Measurements from ENCODE around the gene ACTR5.

The ACTR5 gene

DNA sequence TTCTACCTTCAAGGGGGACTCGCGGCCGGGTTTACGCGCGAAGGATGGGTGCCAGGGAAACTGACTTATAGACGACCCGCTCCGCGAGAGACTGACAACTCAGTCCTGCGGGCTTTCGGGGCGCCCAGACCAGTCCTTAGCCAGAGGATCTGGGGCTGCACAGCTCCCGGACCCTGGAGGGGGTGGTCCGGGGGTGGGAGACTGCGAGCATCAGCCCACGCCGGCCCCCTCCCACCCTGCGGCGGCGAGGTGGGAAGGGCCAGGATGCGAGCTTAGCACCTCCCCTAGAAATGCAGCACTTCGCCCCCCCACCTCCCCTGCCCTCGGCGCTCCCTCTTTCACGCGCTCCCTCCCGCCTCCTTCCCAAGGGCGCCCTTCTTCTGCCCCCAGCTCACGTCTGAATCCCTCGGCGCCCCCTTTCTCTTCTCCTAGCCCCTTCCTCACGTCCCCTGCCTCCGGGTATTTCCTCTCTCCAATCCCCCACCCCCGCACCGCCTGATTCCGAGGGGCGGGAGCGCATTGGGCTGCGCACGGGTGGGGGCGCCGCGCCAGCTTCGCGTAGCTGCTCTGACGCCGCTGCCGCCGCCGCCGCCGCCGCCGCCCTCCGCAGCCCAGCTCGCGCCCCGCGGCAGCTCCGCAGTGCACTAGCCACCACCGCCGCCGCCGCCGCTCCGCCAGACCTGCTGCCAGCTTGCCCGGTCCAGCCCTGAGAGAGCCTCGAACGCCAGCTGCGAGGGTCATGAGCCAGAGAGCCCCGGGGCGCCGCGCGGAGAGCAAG, 24.2 kb upstream of the ACTR5 start, which contains the start of gene SLC32A1:
Gene SLC32A1, plus strand, starts transcription at position 639 of the 778 bp plus-strand sequence. CDS start 239 bp downstream, outside the sequence.
- peaks cover 4% of the 10 kb centered on the region; the same call in 1 of the 2 replicates for H3K9me3 ChIP-seq (ENCODE audit: insufficient read depth, low read depth, low read length)
- H3K36me3 ChIP-seq (ENCODE audit: insufficient read depth, low read depth, low read length): no peaks in the 10 kb centered on the region
- H3K27ac ChIP-seq (ENCODE audit: low read length): no peak within 1 kb of the TSS
- peaks cover 100% of the 10 kb centered on the region for H3K27me3 ChIP-seq (ENCODE audit: insufficient read depth, low read length)
- H3K4me1 ChIP-seq (ENCODE audit: insufficient read depth, low read length): peaks cover 10% of the 10 kb centered on the region; the same call in 1 of the 2 replicates
- H3K9ac ChIP-seq (ENCODE audit: low read depth, low read length): no peak within 1 kb of the TSS
- peak within 1 kb of the TSS; percentile 54 for H3K4me3 ChIP-seq (ENCODE audit: low read length)

DNA sequence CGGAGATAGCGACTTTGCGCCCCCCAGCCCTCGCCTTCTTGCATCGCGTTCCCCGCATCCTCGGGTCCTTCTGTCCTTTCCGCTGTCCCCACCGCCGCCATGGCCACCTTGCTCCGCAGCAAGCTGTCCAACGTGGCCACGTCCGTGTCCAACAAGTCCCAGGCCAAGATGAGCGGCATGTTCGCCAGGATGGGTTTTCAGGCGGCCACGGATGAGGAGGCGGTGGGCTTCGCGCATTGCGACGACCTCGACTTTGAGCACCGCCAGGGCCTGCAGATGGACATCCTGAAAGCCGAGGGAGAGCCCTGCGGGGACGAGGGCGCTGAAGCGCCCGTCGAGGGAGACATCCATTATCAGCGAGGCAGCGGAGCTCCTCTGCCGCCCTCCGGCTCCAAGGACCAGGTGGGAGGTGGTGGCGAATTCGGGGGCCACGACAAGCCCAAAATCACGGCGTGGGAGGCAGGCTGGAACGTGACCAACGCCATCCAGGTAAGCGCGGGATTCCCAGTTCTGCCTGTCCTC, 23.6 kb upstream of the ACTR5 start:
- Histone ChIP-seq H3K27me3 (ENCODE audit: insufficient read depth, low read length) (peaks cover 100% of the 10 kb centered on the region), H3K4me1 (ENCODE audit: insufficient read depth, low read length) (peaks cover 10% of the 10 kb centered on the region; the same call in 1 of the 2 replicates), H3K36me3 (ENCODE audit: insufficient read depth, low read depth, low read length) (no peaks in the 10 kb centered on the region), H3K27ac (ENCODE audit: low read length) (no peak overlapping the region), H3K9ac (ENCODE audit: low read depth, low read length) (no peak overlapping the region), H3K9me3 (ENCODE audit: insufficient read depth, low read depth, low read length) (peaks cover 6% of the 10 kb centered on the region; the same call in 1 of the 2 replicates), H3K4me3 (ENCODE audit: low read length) (peak overlapping the region; percentile 43; the same call in 1 of the 2 replicates)

DNA sequence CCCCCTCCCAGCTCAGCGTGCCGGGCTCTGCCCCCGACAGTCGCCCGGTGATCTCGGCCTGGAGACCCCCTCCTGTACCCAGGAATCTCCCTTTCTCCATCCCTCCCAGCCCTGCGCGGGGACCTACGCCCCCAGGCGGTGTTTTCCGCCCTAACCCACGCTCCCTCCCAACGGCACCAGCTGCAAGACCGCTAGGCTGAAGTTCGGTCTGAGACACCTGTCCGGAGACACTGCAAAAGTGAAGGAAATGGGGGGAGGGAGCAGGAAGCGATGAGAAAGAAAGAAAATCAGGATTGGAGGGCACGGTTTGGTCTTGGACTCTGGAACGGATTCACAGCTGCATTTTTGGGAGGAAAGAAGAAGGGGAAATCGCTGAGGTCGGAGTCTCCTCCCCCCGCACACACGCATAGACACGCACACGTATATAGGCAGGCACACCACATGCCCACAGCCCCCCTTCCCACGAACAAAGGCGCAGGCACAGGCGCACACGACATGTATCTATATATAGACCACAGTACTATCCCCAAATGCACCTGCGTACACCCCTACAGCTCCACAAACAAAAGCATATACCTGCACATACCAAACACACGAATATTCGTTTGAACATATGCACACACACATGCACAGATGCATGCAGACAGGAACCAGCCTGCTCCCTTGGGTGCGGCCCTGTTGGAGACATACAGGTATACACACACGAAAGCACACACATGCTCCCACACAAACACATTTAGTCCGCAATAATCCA, 22.9 kb upstream of the ACTR5 start:
- no peak overlapping the region for H3K9ac ChIP-seq (ENCODE audit: low read depth, low read length)
- no peak overlapping the region for H3K27ac ChIP-seq (ENCODE audit: low read length)
- H3K4me3 ChIP-seq (ENCODE audit: low read length): peak overlapping the region; percentile 43
- H3K9me3 ChIP-seq (ENCODE audit: insufficient read depth, low read depth, low read length): peaks cover 10% of the 10 kb centered on the region; the same call in 1 of the 2 replicates
- peaks cover 100% of the 10 kb centered on the region for H3K27me3 ChIP-seq (ENCODE audit: insufficient read depth, low read length)
- H3K36me3 ChIP-seq (ENCODE audit: insufficient read depth, low read depth, low read length): no peaks in the 10 kb centered on the region
- H3K4me1 ChIP-seq (ENCODE audit: insufficient read depth, low read length): peaks cover 10% of the 10 kb centered on the region; the same call in 1 of the 2 replicates

DNA sequence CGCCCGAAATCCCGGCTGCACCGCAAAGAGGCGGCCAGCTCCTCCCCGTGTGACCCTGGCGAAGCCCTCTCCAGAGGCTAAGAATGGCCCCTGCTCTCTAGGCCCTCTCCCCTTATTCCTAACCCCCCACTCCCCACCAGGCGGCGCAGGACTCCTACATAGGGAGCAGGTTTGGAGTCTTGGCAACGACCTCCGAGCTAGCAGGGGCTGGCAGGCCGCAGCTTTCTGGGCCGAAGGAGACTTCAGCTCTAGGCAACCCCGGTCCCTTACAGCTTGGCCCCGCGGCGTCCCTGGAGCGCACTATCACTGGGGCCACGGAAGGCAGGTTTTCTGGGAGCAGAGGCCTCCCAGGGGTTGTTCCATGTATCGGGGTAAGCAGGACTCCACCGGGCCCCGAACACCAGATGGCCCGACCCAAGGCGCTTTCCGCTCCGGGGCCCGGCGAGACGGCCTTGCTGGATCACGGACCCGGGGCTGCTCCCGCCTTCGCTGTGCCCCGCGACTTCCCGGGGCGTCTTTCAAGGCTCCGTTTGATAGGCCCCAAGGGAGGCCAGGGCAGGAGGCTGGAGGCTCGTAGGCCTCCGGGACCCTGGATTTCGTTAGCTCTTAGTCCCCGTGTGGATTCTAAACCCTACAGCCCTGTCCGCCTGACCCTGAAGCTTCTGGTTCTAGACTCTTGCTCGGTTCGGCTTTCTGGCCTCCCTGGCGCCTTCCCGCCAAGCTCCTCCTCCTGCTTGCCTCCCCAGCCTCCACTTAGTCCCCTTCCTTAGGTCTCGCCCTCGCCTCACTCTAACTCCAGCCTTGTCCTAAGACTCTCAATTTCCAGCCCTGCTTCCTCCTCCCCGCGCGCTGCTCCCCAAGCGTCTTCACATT, 22.1 kb upstream of the ACTR5 start:
- H3K36me3 ChIP-seq (ENCODE audit: insufficient read depth, low read depth, low read length): no peaks in the 10 kb centered on the region
- H3K9ac ChIP-seq (ENCODE audit: low read depth, low read length): no peak overlapping the region
- H3K27ac ChIP-seq (ENCODE audit: low read length): no peak overlapping the region
- peaks cover 10% of the 10 kb centered on the region; the same call in 1 of the 2 replicates for H3K4me1 ChIP-seq (ENCODE audit: insufficient read depth, low read length)
- H3K9me3 ChIP-seq (ENCODE audit: insufficient read depth, low read depth, low read length): peaks cover 10% of the 10 kb centered on the region; the same call in 1 of the 2 replicates
- peaks cover 100% of the 10 kb centered on the region for H3K27me3 ChIP-seq (ENCODE audit: insufficient read depth, low read length)
- peak overlapping the region; percentile 43 for H3K4me3 ChIP-seq (ENCODE audit: low read length)

DNA sequence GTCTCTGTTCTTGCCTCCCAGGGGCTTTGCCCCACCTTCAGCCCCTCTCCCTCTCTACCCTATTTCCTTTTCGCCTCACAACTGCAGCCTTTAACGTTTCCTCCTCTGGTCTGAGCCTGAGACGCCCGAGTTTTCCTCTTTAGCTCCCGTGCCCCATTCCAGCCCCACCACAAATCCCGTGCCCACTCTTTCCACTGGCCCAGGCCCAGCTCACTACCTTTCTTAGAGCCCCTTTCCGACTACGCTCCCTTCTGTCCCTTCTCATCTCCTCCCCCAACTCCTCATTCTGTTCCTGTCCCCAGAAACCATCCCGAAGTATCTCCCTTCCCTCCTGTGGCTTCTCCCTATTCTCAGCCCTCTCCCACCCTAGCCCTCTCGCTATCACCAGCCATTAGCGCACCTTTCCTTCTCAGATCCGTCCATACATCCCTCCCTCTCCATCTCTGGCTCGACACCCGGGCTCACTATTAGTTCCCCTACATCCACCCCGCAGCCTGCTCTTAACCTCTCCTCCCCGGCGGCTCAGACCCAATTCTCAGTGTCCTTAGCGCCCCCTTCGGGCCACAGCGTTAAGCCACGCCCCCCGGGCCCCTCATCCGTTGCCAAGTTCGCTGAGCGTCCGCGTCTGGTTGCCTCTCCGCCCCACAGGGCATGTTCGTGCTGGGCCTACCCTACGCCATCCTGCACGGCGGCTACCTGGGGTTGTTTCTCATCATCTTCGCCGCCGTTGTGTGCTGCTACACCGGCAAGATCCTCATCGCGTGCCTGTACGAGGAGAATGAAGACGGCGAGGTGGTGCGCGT, 21.3 kb upstream of the ACTR5 start:
- no peaks in the 10 kb centered on the region for H3K36me3 ChIP-seq (ENCODE audit: insufficient read depth, low read depth, low read length)
- peaks cover 100% of the 10 kb centered on the region for H3K27me3 ChIP-seq (ENCODE audit: insufficient read depth, low read length)
- no peak overlapping the region for H3K27ac ChIP-seq (ENCODE audit: low read length)
- peaks cover 10% of the 10 kb centered on the region; the same call in 1 of the 2 replicates for H3K4me1 ChIP-seq (ENCODE audit: insufficient read depth, low read length)
- H3K9me3 ChIP-seq (ENCODE audit: insufficient read depth, low read depth, low read length): peaks cover 10% of the 10 kb centered on the region; the same call in 1 of the 2 replicates
- peak overlapping the region; percentile 52 for H3K4me3 ChIP-seq (ENCODE audit: low read length)
- H3K9ac ChIP-seq (ENCODE audit: low read depth, low read length): no peak overlapping the region

DNA sequence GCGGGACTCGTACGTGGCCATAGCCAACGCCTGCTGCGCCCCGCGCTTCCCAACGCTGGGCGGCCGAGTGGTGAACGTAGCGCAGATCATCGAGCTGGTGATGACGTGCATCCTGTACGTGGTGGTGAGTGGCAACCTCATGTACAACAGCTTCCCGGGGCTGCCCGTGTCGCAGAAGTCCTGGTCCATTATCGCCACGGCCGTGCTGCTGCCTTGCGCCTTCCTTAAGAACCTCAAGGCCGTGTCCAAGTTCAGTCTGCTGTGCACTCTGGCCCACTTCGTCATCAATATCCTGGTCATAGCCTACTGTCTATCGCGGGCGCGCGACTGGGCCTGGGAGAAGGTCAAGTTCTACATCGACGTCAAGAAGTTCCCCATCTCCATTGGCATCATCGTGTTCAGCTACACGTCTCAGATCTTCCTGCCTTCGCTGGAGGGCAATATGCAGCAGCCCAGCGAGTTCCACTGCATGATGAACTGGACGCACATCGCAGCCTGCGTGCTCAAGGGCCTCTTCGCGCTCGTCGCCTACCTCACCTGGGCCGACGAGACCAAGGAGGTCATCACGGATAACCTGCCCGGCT, 20.6 kb upstream of the ACTR5 start:
- Histone ChIP-seq H3K4me3 (ENCODE audit: low read length) (peak overlapping the region; percentile 52), H3K4me1 (ENCODE audit: insufficient read depth, low read length) (peaks cover 10% of the 10 kb centered on the region; the same call in 1 of the 2 replicates)

DNA sequence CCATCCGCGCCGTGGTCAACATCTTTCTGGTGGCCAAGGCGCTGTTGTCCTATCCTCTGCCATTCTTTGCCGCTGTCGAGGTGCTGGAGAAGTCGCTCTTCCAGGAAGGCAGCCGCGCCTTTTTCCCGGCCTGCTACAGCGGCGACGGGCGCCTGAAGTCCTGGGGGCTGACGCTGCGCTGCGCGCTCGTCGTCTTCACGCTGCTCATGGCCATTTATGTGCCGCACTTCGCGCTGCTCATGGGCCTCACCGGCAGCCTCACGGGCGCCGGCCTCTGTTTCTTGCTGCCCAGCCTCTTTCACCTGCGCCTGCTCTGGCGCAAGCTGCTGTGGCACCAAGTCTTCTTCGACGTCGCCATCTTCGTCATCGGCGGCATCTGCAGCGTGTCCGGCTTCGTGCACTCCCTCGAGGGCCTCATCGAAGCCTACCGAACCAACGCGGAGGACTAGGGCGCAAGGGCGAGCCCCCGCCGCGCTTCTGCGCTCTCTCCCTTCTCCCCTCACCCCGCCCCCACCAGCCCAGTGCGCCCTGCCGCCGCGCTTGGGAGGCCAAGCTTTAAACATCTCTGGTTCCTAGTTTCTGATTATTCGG, 20.0 kb upstream of the ACTR5 start:
- peaks cover 100% of the 10 kb centered on the region for H3K27me3 ChIP-seq (ENCODE audit: insufficient read depth, low read length)
- H3K4me1 ChIP-seq (ENCODE audit: insufficient read depth, low read length): peaks cover 8% of the 10 kb centered on the region; the same call in 1 of the 2 replicates
- no peak overlapping the region for H3K27ac ChIP-seq (ENCODE audit: low read length)
- H3K4me3 ChIP-seq (ENCODE audit: low read length): peak overlapping the region; percentile 52; the same call in 1 of the 2 replicates
- H3K9ac ChIP-seq (ENCODE audit: low read depth, low read length): no peak overlapping the region
- no peaks in the 10 kb centered on the region for H3K36me3 ChIP-seq (ENCODE audit: insufficient read depth, low read depth, low read length)
- peaks cover 10% of the 10 kb centered on the region; the same call in 1 of the 2 replicates for H3K9me3 ChIP-seq (ENCODE audit: insufficient read depth, low read depth, low read length)

More for the DNA sequence above, 20.6 kb upstream of the ACTR5 start:
- peaks cover 100% of the 10 kb centered on the region for H3K27me3 ChIP-seq (ENCODE audit: insufficient read depth, low read length)
- H3K9me3 ChIP-seq (ENCODE audit: insufficient read depth, low read depth, low read length): peaks cover 10% of the 10 kb centered on the region; the same call in 1 of the 2 replicates
- no peaks in the 10 kb centered on the region for H3K36me3 ChIP-seq (ENCODE audit: insufficient read depth, low read depth, low read length)
- H3K27ac ChIP-seq (ENCODE audit: low read length): no peak overlapping the region
- H3K9ac ChIP-seq (ENCODE audit: low read depth, low read length): no peak overlapping the region

DNA sequence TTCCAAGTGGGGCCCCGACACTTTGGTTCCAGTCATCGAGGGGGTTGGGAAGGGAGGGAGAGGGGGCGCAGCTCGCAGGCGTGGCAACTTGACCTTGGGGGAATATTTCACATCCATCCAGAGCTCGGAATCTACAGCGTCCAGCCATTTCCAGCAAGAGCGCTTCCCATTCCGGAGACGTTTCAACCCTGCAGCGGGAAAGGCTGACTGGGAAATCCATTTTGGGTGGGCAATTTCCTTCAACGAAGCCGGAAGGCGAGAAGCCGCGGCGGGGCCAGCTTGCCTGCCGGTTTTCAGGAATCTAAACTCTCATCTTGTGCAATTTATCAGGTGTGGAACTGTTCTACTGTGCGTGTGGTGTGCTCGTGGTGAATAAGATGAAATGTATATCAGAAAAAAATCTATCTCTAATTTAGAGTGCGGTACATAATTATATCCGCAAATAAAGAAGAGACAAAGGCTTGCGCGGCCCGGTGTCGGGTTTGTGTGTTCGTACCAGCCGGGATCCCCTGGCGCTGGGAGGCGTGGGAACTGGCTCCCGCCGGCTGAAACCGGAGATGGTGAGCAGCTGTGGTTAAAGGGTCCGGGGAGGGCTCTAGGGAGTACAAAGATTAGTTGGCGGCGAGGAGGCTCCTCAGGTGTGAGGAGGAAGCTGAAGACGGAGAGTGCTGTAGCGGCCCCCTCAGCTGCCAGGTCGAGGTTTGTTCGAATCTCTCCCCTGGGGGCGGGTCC, 19.2 kb upstream of the ACTR5 start:
- Histone ChIP-seq H3K27me3 (ENCODE audit: insufficient read depth, low read length) (peaks cover 100% of the 10 kb centered on the region), H3K4me3 (ENCODE audit: low read length) (peak overlapping the region; percentile 46), H3K9ac (ENCODE audit: low read depth, low read length) (no peak overlapping the region), H3K36me3 (ENCODE audit: insufficient read depth, low read depth, low read length) (no peaks in the 10 kb centered on the region), H3K9me3 (ENCODE audit: insufficient read depth, low read depth, low read length) (peaks cover 10% of the 10 kb centered on the region; the same call in 1 of the 2 replicates), H3K4me1 (ENCODE audit: insufficient read depth, low read length) (peaks cover 8% of the 10 kb centered on the region; the same call in 1 of the 2 replicates), H3K27ac (ENCODE audit: low read length) (no peak overlapping the region)

DNA sequence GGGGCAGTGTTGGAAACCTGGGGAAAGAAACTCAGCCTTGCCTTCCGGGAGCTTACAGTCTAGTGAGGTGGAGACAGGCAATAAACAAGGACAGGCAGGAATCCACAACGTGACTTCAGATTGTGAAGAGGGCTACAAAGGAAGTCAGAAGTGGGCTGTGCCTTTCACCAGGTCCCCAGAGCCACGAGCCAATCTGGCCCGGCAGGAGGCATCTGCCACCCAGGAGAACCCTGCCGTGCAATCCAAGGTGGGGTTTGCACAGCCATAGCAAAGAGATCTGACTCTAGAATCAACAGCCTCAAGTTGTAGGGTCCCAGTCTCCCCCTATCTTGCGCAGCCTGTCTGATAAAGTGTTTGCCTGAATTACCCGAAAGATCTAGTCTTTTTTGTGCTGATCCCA, 18.5 kb upstream of the ACTR5 start:
- Histone ChIP-seq H3K4me3 (ENCODE audit: low read length) (no peak overlapping the region), H3K9me3 (ENCODE audit: insufficient read depth, low read depth, low read length) (peaks cover 10% of the 10 kb centered on the region; the same call in 1 of the 2 replicates), H3K36me3 (ENCODE audit: insufficient read depth, low read depth, low read length) (no peaks in the 10 kb centered on the region), H3K27ac (ENCODE audit: low read length) (no peak overlapping the region), H3K27me3 (ENCODE audit: insufficient read depth, low read length) (peaks cover 100% of the 10 kb centered on the region), H3K9ac (ENCODE audit: low read depth, low read length) (no peak overlapping the region), H3K4me1 (ENCODE audit: insufficient read depth, low read length) (peaks cover 8% of the 10 kb centered on the region; the same call in 1 of the 2 replicates)
